Loucy (cell line): ENCODE measurements around the gene TRPM1.

Source experiments
- H2AFZ ChIP-seq: fragments of 200-600 bp; sonication (generic); 2 replicates; pipeline ENCODE4 v1.6.0; 2016; ENCODE audit warnings: antibody characterized with exemption, mild to moderate bottlenecking, low read length, moderate library complexity
- H3F3A ChIP-seq: fragments of 200-600 bp; 2 replicates; pipeline ENCODE4 v1.6.0; 2016; ENCODE audit warnings: antibody characterized with exemption, low read depth, mild to moderate bottlenecking
- H3K27me3 ChIP-seq: fragments of 200-600 bp; sonication (generic); 2 replicates; pipeline ENCODE4 v1.6.1; 2014; ENCODE audit warnings: low read length, mild to moderate bottlenecking; ENCODE audit not compliant: insufficient read depth, poor library complexity, severe bottlenecking
- H3K36me3 ChIP-seq: fragments of 200-600 bp; sonication (generic); 2 replicates; pipeline ENCODE4 v1.6.1; 2016; ENCODE audit warnings: low read length; ENCODE audit not compliant: insufficient read depth
- H3K4me1 ChIP-seq: fragments of 200-600 bp; sonication (generic); 2 replicates; pipeline ENCODE4 v1.5.1; 2014; ENCODE audit warnings: low read length, mild to moderate bottlenecking; ENCODE audit not compliant: insufficient read depth, poor library complexity, severe bottlenecking
- H3K4me2 ChIP-seq: fragments of 200-600 bp; sonication (generic); 2 replicates; pipeline ENCODE4 v1.6.0; 2014; ENCODE audit warnings: antibody characterized with exemption, low read length, low read depth, mild to moderate bottlenecking; ENCODE audit not compliant: poor library complexity, severe bottlenecking
- H3K4me3 ChIP-seq: fragments of 200-600 bp; sonication (generic); 2 replicates; pipeline ENCODE4 v1.5.1; 2014; ENCODE audit warnings: low read length, mild to moderate bottlenecking, mixed read lengths; ENCODE audit not compliant: poor library complexity, severe bottlenecking
- H3K79me2 ChIP-seq: fragments of 200-600 bp; sonication (generic); 2 replicates; pipeline ENCODE4 v1.6.1; 2014; ENCODE audit warnings: low read length; ENCODE audit not compliant: insufficient read depth
- H3K9ac ChIP-seq: fragments of 200-600 bp; sonication (generic); 2 replicates; pipeline ENCODE4 v1.6.0; 2014; ENCODE audit warnings: mild to moderate bottlenecking, low read depth, low read length, moderate library complexity; ENCODE audit not compliant: poor library complexity, severe bottlenecking
- H3K9me2 ChIP-seq: fragments of 200-600 bp; sonication (generic); replicated peaks from 2 replicates; pipeline ENCODE4 v1.6.1; 2016; ENCODE audit warnings: low read depth, low read length, mixed read lengths
- H3K9me3 ChIP-seq: fragments of 200-600 bp; sonication (generic); 2 replicates; pipeline ENCODE4 v1.6.1; 2014; ENCODE audit warnings: mild to moderate bottlenecking, antibody characterized with exemption, low read length, low read depth; ENCODE audit not compliant: insufficient read depth
- H4K20me1 ChIP-seq: fragments of 200-600 bp; sonication (generic); 2 replicates; pipeline ENCODE4 v1.6.0; 2014; ENCODE audit warnings: antibody characterized with exemption, low read length, mild to moderate bottlenecking; ENCODE audit not compliant: insufficient read depth, poor library complexity, severe bottlenecking
- EZH2phosphoT487 ChIP-seq: fragments of 200-600 bp; IDR thresholded peaks from 2 replicates; pipeline ENCODE4 v1.6.1; 2018; ENCODE audit warnings: antibody characterized with exemption, mild to moderate bottlenecking, moderate library complexity, borderline replicate concordance
- TF ChIP-seq, protein P1 (sequence below): fragments of 200-600 bp; sonication (generic); conservative IDR thresholded peaks from 2 replicates; pipeline ENCODE4 v1.5.1; 2014; ENCODE audit warnings: mild to moderate bottlenecking, antibody characterized with exemption, low read length

Gene TRPM1

DNA sequence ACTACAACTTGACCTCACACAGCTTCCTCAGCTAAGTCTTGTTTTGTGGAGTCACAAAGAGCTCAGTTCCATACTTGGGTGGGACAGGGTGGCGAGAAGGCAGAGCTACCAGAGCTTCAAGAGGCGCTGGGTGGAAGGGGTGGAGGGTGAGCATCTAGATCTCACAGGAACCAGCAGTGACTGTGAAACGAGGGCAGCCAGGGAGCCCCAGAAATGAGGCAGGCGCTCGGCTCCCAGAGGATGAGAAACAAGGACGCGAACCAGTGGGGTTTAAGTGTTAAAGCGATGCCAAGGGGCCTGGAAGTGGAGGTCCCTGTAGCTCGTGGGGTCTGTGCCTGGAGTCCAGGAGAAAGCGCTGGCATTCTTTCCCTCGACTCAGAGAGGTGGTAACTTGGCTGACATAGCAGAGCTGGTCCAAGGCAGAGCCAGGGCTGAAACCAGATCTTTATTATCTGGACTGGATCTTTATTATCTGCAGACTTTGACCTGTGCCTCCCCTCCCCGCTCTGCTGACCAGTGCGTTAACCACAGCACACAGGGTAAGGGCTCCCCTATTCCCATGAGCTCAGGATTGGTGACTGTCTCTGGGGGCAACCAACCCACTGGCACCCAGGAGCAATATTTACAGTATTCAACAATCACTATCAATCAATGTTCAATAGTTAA, 26.2 kb upstream of the TRPM1 start:
- Histone ChIP-seq H3F3A (no peaks in the 10 kb centered on the region), H2AFZ (no peak overlapping the region), H3K9me2 (no peaks in the 10 kb centered on the region), H4K20me1 (no peaks in the 10 kb centered on the region), H3K4me3 (no peak overlapping the region), H3K4me1 (peaks cover 5% of the 10 kb centered on the region), H3K9me3 (no peaks in the 10 kb centered on the region), H3K27me3 (no peaks in the 10 kb centered on the region), H3K4me2 (no peak overlapping the region), H3K79me2 (no peaks in the 10 kb centered on the region), H3K9ac (no peak overlapping the region), H3K36me3 (no peaks in the 10 kb centered on the region)
- TF ChIP-seq, protein P1, sequence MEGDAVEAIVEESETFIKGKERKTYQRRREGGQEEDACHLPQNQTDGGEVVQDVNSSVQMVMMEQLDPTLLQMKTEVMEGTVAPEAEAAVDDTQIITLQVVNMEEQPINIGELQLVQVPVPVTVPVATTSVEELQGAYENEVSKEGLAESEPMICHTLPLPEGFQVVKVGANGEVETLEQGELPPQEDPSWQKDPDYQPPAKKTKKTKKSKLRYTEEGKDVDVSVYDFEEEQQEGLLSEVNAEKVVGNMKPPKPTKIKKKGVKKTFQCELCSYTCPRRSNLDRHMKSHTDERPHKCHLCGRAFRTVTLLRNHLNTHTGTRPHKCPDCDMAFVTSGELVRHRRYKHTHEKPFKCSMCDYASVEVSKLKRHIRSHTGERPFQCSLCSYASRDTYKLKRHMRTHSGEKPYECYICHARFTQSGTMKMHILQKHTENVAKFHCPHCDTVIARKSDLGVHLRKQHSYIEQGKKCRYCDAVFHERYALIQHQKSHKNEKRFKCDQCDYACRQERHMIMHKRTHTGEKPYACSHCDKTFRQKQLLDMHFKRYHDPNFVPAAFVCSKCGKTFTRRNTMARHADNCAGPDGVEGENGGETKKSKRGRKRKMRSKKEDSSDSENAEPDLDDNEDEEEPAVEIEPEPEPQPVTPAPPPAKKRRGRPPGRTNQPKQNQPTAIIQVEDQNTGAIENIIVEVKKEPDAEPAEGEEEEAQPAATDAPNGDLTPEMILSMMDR = no peak
- TF ChIP-seq EZH2phosphoT487 = no peak

- Histone ChIP-seq H4K20me1 (no peaks in the 10 kb centered on the region), H2AFZ (no peak overlapping the region), H3K4me2 (no peak overlapping the region), H3K36me3 (no peaks in the 10 kb centered on the region), H3K9me2 (no peaks in the 10 kb centered on the region), H3K27me3 (no peaks in the 10 kb centered on the region), H3K9ac (no peak overlapping the region), H3K4me1 (peaks cover 5% of the 10 kb centered on the region), H3K9me3 (0 out of 2 replicates have a peak, but pooled peaks cover 7% of the 10 kb centered on the region), H3F3A (no peaks in the 10 kb centered on the region), H3K4me3 (no peak overlapping the region), H3K79me2 (no peaks in the 10 kb centered on the region)
- TF ChIP-seq, protein P1 = no peak
- TF ChIP-seq EZH2phosphoT487 = no peak
Measured at GRCh38 chr15:31125061-31125460, 23.5 kb upstream of the TRPM1 start.

GRCh38 chr15:31116423-31117030, 15.0 kb upstream of the TRPM1 start:
- H3K9me3 ChIP-seq = peaks cover 9% of the 10 kb centered on the region; the same call in 1 of the 2 replicates
- H3K4me2 ChIP-seq = no peak overlapping the region

More at GRCh38 chr15:31116423-31117030, 15.0 kb upstream of the TRPM1 start:
- Histone ChIP-seq H3K4me3 (no peak overlapping the region), H3K36me3 (no peaks in the 10 kb centered on the region), H3K9me2 (no peaks in the 10 kb centered on the region), H3F3A (no peaks in the 10 kb centered on the region), H4K20me1 (no peaks in the 10 kb centered on the region), H3K79me2 (no peaks in the 10 kb centered on the region), H2AFZ (no peak overlapping the region), H3K27me3 (no peaks in the 10 kb centered on the region), H3K4me1 (no peaks in the 10 kb centered on the region), H3K9ac (no peak overlapping the region)
- TF ChIP-seq EZH2phosphoT487 = no peak
- TF ChIP-seq, protein P1 = no peak
